Motor neuron (in vitro differentiated cells): ENCODE results near the gene SH3TC2. TPM values are rescaled to one million over a fixed set of nuclear protein-coding genes. Genes with fewer than 3 reads are reported as not detected.

Experiments used
- ATAC-seq, 8 experiments: fragments of 200-7000 bp; cut with Tn5 transposase; replicated peaks in 6 of 8; 2 replicates each; pipeline ENCODE4 v1.8.0; 2021; ENCODE audit warnings: mild to moderate bottlenecking in 8 of 8, moderate library complexity in 8 of 8
- H3K27ac ChIP-seq, 2 donors: fragments of 250-450 bp; sonication (Bioruptor Pico); 2 replicates each; pipeline ENCODE4 v1.9.0; 2021; ENCODE audit warnings: antibody characterized with exemption in 2 of 2, mild to moderate bottlenecking in 2 of 2, moderate library complexity in 1 of 2
- H3K4me1 ChIP-seq, 2 donors: fragments of 250-450 bp; sonication (Bioruptor Pico); replicated peaks in 1 of 2; 2 replicates each; pipeline ENCODE4 v1.6.1; 2021; ENCODE audit warnings: antibody characterized with exemption in 2 of 2, mild to moderate bottlenecking in 2 of 2, moderate library complexity in 1 of 2
- H3K4me3 ChIP-seq, 5 donors: fragments of 250-450 bp; sonication (Bioruptor Pico); 2 replicates each; pipeline ENCODE4 v1.9.0; 2021; ENCODE audit warnings: antibody characterized with exemption in 5 of 5, mild to moderate bottlenecking in 5 of 5, moderate library complexity in 4 of 5
- WGBS, 10 experiments: fragments of 450-650 bp; shearing (Covaris generic); methylation state at CpG; one replicate each; pipeline ENCODE4 v1.0.0; 2022; 5-methylcytosine and 5-hydroxymethylcytosine counted together
- in situ Hi-C, 9 experiments: fragments of 400-800 bp; cut with MboI; loops; one replicate each; pipeline ENCODE4 v1.15.0; 2021; ENCODE audit warnings: low sequenced_read_pairs in 9 of 9, low pct_unique_long_range_greater_than_20kb in 2 of 9; ENCODE audit not compliant: unreplicated experiment in 9 of 9
- total RNA-seq, 8 experiments: library from RNA; unstranded; fragments of 300-600 nt; gene quantifications; 2 replicates each; pipeline versions ENCODE4 v1.2.3 to v1.2.4, GENCODE V29; 2022

SH3TC2 gene
- total RNA-seq, 8 experiments from 2014 or later: 0.11 to 51.6 (median 0.93) TPM

DNA sequence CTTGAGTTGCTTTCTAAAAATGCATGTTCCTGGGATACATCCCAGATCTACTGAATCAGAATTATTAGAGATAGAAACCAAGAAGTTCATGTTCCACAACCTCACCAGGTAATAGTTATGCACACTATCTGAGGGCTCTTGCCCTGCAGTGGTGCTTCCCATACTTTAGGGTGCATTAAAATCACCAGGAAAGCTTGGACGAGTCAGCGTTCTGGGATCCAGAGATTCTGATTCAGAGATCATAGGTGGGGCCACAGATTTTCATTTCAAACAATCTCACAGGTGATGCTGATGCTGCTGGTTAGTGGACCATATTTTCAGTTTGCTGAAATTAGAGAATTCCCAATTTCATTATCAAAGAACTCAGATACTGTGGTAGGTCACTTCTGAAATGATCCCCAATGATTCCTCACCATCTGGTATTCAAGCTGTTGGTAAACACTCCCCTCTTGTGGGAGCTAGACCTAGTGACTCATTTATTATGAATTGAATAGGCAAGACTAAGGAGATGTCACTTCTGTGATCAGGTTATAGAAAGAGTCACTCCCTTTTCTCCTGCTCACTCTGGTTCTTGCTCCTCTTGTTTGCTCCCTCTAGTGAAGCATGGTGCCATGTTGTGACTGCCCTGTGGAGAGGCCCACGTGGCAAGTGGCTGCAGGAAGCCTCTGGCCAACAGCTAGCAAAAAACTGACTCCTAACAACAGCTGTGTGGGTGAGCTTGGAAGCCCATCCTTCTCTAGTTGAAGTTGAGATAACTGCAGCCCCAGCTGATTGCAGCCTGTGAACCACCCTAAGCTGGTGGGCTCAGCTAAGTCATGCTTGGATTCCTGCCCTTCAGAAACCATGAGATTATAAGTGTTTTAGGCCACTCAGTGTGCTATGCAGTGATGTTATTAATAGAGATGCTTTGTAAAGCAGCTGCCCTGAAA is 59.8 kb downstream of the SH3TC2 start:
- WGBS, 10 experiments: 17 to 100% (median 69%) methylated on average over 1 to 3 of the region's 3 CpGs; no CpG with 5 or more reads in 2 of the 10 experiments
- in situ Hi-C loops: no loop called here
- Histone ChIP-seq H3K4me1 (no peaks in the 10 kb centered on the region), H3K4me3 (no peak overlapping the region), H3K27ac (no peak overlapping the region)
- ATAC-seq: peak in 2 of 8 experiments; percentile 39 to 41

GRCh38 chr5:149002053-149002452 is 60.8 kb downstream of the SH3TC2 start:
- Histone ChIP-seq H3K4me1 (no peaks in the 10 kb centered on the region), H3K4me3 (no peak overlapping the region), H3K27ac (no peak overlapping the region)
- WGBS, 10 experiments: 0 to 50% (median 6%) methylated on average over 1 to 5 of the region's 5 CpGs; no CpG with 5 or more reads in 1 of the 10 experiments
- ATAC-seq: peak in 6 of 8 experiments; percentile 75 to 97 (median 86)
- in situ Hi-C loops: no loop called here

GRCh38 chr5:149001162-149001561 is 61.7 kb downstream of the SH3TC2 start:
- no peak for ATAC-seq
- no peak overlapping the region for H3K27ac ChIP-seq
- in situ Hi-C loops: no loop called here

GRCh38 chr5:148999741-149000140 is 63.1 kb downstream of the SH3TC2 start:
- no peak for ATAC-seq
- WGBS, 10 experiments: 80 to 94% (median 91%) methylated on average over 1 to 3 of the region's 3 CpGs; no CpG with 5 or more reads in 5 of the 10 experiments
- Histone ChIP-seq H3K4me1 (no peaks in the 10 kb centered on the region), H3K27ac (no peak overlapping the region), H3K4me3 (no peak overlapping the region)
- in situ Hi-C loops: loop anchor here in 1 of 9 experiments (10.0 kb wide), 1 partner anchor 265 kb away; no protein-coding TSS in a partner anchor

More at GRCh38 chr5:149001162-149001561, 61.7 kb downstream of the SH3TC2 start:
- Histone ChIP-seq H3K4me1 (no peaks in the 10 kb centered on the region), H3K4me3 (no peak overlapping the region)

GRCh38 chr5:148998174-148998797 is 64.6 kb downstream of the SH3TC2 start:
- in situ Hi-C loops: loop anchor here in 1 of 9 experiments (10.0 kb wide), 1 partner anchor 263 kb away; no protein-coding TSS in a partner anchor
- Histone ChIP-seq H3K4me3 (no peak overlapping the region), H3K27ac (no peak overlapping the region), H3K4me1 (no peaks in the 10 kb centered on the region)
- 0 to 70% (median 31%) methylated on average over 1 to 6 of the region's 6 CpGs for WGBS, 10 experiments
- ATAC-seq: peak in 4 of 8 experiments; percentile 6 to 28 (median 14)

DNA sequence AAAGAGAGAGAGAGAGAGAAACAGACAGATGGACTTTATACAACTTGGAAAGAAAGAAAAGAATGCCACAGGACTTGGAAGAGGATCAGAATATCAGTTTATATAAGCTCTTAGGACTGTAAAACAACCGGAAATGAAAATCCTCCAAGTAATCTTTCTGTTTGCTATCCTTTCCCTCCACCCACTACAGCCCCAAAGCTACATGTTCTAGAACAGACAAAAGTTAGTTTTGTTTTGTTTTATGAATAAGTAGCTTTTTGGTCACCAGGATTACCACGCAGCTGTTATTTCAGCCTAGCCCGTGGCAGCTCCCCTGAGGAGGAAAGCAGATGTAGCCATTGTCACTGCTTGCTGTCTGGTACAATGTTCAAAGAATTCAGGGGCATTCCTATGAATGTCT is 66.6 kb downstream of the SH3TC2 start:
- no peaks in the 10 kb centered on the region for H3K4me1 ChIP-seq
- WGBS, 10 experiments: 0 to 83% (median 60%) methylated on average over 1 to 3 of the region's 3 CpGs; no CpG with 5 or more reads in 1 of the 10 experiments
- in situ Hi-C loops: loop anchor here in 1 of 9 experiments (10.0 kb wide), 1 partner anchor 261 kb away; no protein-coding TSS in a partner anchor
- H3K27ac ChIP-seq: no peak overlapping the region
- peak in 1 of 8 experiments; percentile 15 for ATAC-seq
- H3K4me3 ChIP-seq: no peak overlapping the region

GRCh38 chr5:148995791-148996190 is 67.1 kb downstream of the SH3TC2 start:
- H3K4me3 ChIP-seq: no peak overlapping the region

DNA sequence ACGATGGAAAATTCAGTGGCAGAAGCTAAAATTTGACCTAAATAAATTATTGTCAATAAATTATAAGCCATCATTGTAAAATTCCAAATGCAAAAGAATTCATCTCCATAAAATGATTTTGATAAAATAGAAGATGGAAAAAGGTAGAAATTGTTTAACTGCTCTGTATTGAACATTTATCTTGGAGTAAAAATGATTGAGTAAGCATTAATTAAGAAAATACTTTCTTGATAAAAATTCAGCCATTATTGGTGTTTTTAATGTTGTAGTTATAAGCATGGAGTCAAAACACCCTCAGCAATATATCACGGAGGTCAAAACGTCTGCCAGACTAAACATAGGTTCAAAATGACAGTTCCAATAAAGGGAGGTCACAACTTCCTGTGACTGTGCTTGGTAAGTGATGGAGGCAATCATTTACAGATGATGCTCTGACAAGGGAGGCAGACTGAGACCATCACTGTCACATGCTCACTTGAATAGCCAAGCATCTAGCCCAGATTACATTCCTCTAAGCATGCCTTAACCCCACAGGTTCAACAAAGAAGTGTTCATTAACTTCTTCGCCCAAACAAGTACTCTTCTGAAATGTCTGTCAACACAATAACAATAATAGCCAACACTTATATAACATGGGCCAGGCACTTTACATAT is 69.5 kb downstream of the SH3TC2 start:
- 50 to 96% (median 85%) methylated on average over 1 to 4 of the region's 4 CpGs for WGBS, 10 experiments
- H3K4me1 ChIP-seq: no peaks in the 10 kb centered on the region
- H3K27ac ChIP-seq: no peak overlapping the region
- in situ Hi-C loops: loop anchor here in 1 of 9 experiments (10.0 kb wide), 1 partner anchor 259 kb away; no protein-coding TSS in a partner anchor
- no peak for ATAC-seq
- H3K4me3 ChIP-seq: no peak overlapping the region

More at GRCh38 chr5:148995791-148996190, 67.1 kb downstream of the SH3TC2 start:
- Histone ChIP-seq H3K4me1 (no peaks in the 10 kb centered on the region), H3K27ac (no peak overlapping the region)
- no peak for ATAC-seq
- in situ Hi-C loops: loop anchor here in 1 of 9 experiments (10.0 kb wide), 1 partner anchor 261 kb away; no protein-coding TSS in a partner anchor
- WGBS, 10 experiments: 40 to 100% (median 62%) methylated on average over 1 to 2 of the region's 2 CpGs; no CpG with 5 or more reads in 3 of the 10 experiments

- no peak overlapping the region for H3K27ac ChIP-seq
- in situ Hi-C loops: loop anchor here in 1 of 9 experiments (10.0 kb wide), 1 partner anchor 257 kb away; no protein-coding TSS in a partner anchor
- ATAC-seq: no peak
- H3K4me3 ChIP-seq: no peak overlapping the region
- no peaks in the 10 kb centered on the region for H3K4me1 ChIP-seq
- WGBS, 10 experiments: 39 to 100% (median 85%) methylated on average over 1 to 3 of the region's 3 CpGs; no CpG with 5 or more reads in 1 of the 10 experiments
Measured at GRCh38 chr5:148992265-148992664, 70.6 kb downstream of the SH3TC2 start.

- H3K4me1 ChIP-seq: no peaks in the 10 kb centered on the region
- ATAC-seq: no peak
- H3K4me3 ChIP-seq: no peak overlapping the region
- no peak overlapping the region for H3K27ac ChIP-seq
- in situ Hi-C loops: loop anchor here in 1 of 9 experiments (10.0 kb wide), 1 partner anchor 257 kb away; no protein-coding TSS in a partner anchor
Measured at GRCh38 chr5:148991566-148991965, 71.3 kb downstream of the SH3TC2 start.

DNA sequence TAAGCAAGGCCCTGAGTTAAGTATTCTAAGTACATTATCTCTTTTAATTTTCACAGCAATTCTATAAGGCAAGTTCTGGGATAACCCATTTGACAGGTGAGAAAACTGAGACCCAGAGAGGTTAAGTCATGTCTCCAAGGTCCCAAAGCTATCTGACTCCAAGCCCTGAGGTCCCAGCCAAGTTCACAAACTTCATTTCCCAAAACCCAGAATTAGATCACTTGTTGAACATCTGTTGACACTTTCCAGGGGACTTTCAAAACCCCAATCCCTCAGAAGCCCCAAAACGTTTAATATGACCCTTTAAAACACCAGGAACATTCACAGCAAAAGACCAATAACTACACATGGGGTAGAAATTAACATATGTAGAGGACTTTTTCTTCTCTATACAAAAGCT is 72.0 kb downstream of the SH3TC2 start:
- no peak for ATAC-seq
- Histone ChIP-seq H3K4me3 (no peak overlapping the region), H3K4me1 (no peaks in the 10 kb centered on the region), H3K27ac (no peak overlapping the region)
- WGBS, 10 experiments: 0 to 80% (median 11%) methylated on average over 1 of the region's 1 CpG; no CpG with 5 or more reads in 4 of the 10 experiments
- in situ Hi-C loops: loop anchor here in 1 of 9 experiments (10.0 kb wide), 1 partner anchor 256 kb away; no protein-coding TSS in a partner anchor

GRCh38 chr5:148989567-148989966 is 73.3 kb downstream of the SH3TC2 start:
- no peak for ATAC-seq
- WGBS, 10 experiments: 20 to 100% (median 81%) methylated on average over 1 to 2 of the region's 2 CpGs; no CpG with 5 or more reads in 4 of the 10 experiments
- Histone ChIP-seq H3K27ac (no peak overlapping the region), H3K4me1 (no peaks in the 10 kb centered on the region), H3K4me3 (no peak overlapping the region)
- in situ Hi-C loops: no loop called here
